ENCODE results near the gene KRT9. TPM values are rescaled to one million over a fixed set of nuclear protein-coding genes. Genes with fewer than 3 reads are reported as not detected.

The KRT9 gene
- total and polyA plus RNA-seq, 2 of the 13 experiments (the other 11 are each of a cell fraction or from before 2014, with no cell fraction given): not detected

DNA sequence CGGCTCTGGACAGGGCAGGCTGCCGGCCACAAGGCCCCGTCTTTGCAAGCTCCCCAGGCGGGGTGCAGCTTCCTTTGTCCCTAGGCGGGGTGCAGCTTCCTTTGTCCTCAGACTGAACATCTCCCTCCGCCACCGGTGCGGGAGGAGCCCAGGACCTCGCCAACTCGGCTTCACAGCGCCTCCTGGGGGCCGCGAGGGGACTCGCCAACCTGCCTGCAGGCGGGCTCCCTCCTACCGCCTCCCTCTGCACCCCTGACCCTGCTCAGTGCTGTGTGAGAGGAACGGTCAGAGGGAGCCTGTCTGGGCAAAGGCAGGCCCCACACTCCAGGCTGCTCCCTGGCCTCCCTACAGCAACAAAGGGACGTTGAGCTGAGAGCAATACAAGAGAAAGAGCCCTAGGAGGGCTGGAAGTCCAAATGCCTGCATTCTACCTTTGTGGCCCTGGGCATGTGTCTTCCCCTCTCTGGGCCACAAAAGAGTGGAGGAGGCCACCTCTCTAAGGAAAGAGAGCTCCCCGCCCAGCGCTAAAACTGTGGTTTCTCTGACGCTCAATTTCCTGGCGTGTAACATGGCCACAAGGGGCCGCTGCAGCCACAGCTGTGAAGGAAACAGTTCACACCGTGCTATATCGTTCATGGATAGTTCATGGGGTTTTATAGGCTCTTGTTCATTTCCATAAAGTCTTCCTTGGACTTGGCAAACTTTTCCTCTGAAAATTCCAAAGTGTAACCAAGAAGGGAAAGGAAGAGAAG, 22.8 kb downstream of the KRT9 start (continued):
- TF ChIP-seq, protein P1, sequence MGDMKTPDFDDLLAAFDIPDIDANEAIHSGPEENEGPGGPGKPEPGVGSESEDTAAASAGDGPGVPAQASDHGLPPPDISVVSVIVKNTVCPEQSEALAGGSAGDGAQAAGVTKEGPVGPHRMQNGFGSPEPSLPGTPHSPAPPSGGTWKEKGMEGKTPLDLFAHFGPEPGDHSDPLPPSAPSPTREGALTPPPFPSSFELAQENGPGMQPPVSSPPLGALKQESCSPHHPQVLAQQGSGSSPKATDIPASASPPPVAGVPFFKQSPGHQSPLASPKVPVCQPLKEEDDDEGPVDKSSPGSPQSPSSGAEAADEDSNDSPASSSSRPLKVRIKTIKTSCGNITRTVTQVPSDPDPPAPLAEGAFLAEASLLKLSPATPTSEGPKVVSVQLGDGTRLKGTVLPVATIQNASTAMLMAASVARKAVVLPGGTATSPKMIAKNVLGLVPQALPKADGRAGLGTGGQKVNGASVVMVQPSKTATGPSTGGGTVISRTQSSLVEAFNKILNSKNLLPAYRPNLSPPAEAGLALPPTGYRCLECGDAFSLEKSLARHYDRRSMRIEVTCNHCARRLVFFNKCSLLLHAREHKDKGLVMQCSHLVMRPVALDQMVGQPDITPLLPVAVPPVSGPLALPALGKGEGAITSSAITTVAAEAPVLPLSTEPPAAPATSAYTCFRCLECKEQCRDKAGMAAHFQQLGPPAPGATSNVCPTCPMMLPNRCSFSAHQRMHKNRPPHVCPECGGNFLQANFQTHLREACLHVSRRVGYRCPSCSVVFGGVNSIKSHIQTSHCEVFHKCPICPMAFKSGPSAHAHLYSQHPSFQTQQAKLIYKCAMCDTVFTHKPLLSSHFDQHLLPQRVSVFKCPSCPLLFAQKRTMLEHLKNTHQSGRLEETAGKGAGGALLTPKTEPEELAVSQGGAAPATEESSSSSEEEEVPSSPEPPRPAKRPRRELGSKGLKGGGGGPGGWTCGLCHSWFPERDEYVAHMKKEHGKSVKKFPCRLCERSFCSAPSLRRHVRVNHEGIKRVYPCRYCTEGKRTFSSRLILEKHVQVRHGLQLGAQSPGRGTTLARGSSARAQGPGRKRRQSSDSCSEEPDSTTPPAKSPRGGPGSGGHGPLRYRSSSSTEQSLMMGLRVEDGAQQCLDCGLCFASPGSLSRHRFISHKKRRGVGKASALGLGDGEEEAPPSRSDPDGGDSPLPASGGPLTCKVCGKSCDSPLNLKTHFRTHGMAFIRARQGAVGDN (CRISPR knock-in tag; IDR thresholded peaks at IDR 0.05): peak; percentile 79
- TF ChIP-seq ZNF678 (CRISPR knock-in tag; IDR thresholded peaks at IDR 0.05): no peak
- no peak for TF ChIP-seq HNF1A (IDR thresholded peaks at IDR 0.05; ENCODE audit: low read depth)
- peak; percentile 56; the same call in 1 of the 2 replicates for TF ChIP-seq HNF1A (CRISPR knock-in tag; IDR thresholded peaks at IDR 0.05; ENCODE audit: borderline replicate concordance)
- no peak for TF ChIP-seq MBNL3 (CRISPR knock-in tag; conservative IDR thresholded peaks at IDR 0.05)
- TF ChIP-seq FOXO1 (CRISPR knock-in tag; IDR thresholded peaks at IDR 0.05): peak; percentile 69; the same call in 1 of the 2 replicates
- no peak for TF ChIP-seq PAWR (CRISPR knock-in tag; IDR thresholded peaks at IDR 0.05; ENCODE audit: borderline replicate concordance)
- TF ChIP-seq ZHX1 (CRISPR knock-in tag; IDR thresholded peaks at IDR 0.05; ENCODE audit: low read depth): no peak
- no peak for TF ChIP-seq XBP1 (CRISPR knock-in tag; IDR thresholded peaks at IDR 0.05)
- TF ChIP-seq ZNF547 (CRISPR knock-in tag; IDR thresholded peaks at IDR 0.05): peak; percentile 26; the same call in 1 of the 2 replicates
- TF ChIP-seq ATAD3A (CRISPR knock-in tag; IDR thresholded peaks at IDR 0.05): no peak
- TF ChIP-seq ZNF761 (CRISPR knock-in tag; conservative IDR thresholded peaks at IDR 0.05): no peak; the same call in 1 of the 2 replicates
- TF ChIP-seq ZNF607 (CRISPR knock-in tag; IDR thresholded peaks at IDR 0.05; ENCODE audit: borderline replicate concordance): no peak
- TF ChIP-seq ZMYM4 (CRISPR knock-in tag; IDR thresholded peaks at IDR 0.05): peak; percentile 48; the same call in 1 of the 2 replicates
- TF ChIP-seq HNRNPUL1 (IDR thresholded peaks at IDR 0.05; ENCODE audit: low read depth, low read length): no peak
- no peak for TF ChIP-seq JARID2 (CRISPR knock-in tag; IDR thresholded peaks at IDR 0.05; ENCODE audit: insufficient replicate concordance)
- TF ChIP-seq, protein P2, sequence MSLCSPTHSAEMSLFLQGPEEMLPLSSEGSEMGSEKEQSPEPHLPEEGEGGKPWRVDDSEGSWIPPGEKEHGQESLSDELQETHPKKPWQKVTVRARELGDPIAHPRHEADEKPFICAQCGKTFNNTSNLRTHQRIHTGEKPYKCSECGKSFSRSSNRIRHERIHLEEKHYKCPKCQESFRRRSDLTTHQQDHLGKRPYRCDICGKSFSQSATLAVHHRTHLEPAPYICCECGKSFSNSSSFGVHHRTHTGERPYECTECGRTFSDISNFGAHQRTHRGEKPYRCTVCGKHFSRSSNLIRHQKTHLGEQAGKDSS (CRISPR knock-in tag; IDR thresholded peaks at IDR 0.05; ENCODE audit: borderline replicate concordance, low read depth): peak; percentile 99

Measured in HepG2 (cell line).